ENCODE measurements around the gene PILRA.

The PILRA gene

GRCh38 chr7:100386940-100387339, 13.7 kb downstream of the PILRA start:
- no peak overlapping the region for H3K27ac ChIP-seq (ENCODE audit: low read depth, low read length)
- no peak overlapping the region for H3K4me3 ChIP-seq (ENCODE audit: low read depth in 1 of 2, low read length in 2 of 2)
- no peaks in the 10 kb centered on the region for H3K4me1 ChIP-seq (ENCODE audit: insufficient read depth, low read length)
- no peak overlapping the region for H3K9ac ChIP-seq (ENCODE audit: low read length)
- no peaks in the 10 kb centered on the region for H3K9me3 ChIP-seq (ENCODE audit: low read length)
- no peaks in the 10 kb centered on the region for H3K36me3 ChIP-seq (ENCODE audit: insufficient read depth, low read length)
- H3K27me3 ChIP-seq (ENCODE audit: control insufficient read depth in 1 of 2, insufficient read depth in 2 of 2, low read length in 2 of 2): no peaks in the 10 kb centered on the region

GRCh38 chr7:100387695-100388094, 14.4 kb downstream of the PILRA start:
- no peaks in the 10 kb centered on the region for H3K4me1 ChIP-seq (ENCODE audit: insufficient read depth, low read length)
- no peak overlapping the region for H3K9ac ChIP-seq (ENCODE audit: low read length)
- no peak overlapping the region for H3K27ac ChIP-seq (ENCODE audit: low read depth, low read length)
- no peak overlapping the region for H3K4me3 ChIP-seq (ENCODE audit: low read depth in 1 of 2, low read length in 2 of 2)
- no peaks in the 10 kb centered on the region for H3K9me3 ChIP-seq (ENCODE audit: low read length)
- no peaks in the 10 kb centered on the region for H3K36me3 ChIP-seq (ENCODE audit: insufficient read depth, low read length)
- H3K27me3 ChIP-seq (ENCODE audit: control insufficient read depth in 1 of 2, insufficient read depth in 2 of 2, low read length in 2 of 2): no peaks in the 10 kb centered on the region

GRCh38 chr7:100389437-100390088, 16.3 kb downstream of the PILRA start:
- H3K9ac ChIP-seq (ENCODE audit: low read length): no peak overlapping the region

GRCh38 chr7:100390286-100391009, 17.2 kb downstream of the PILRA start:
- Histone ChIP-seq H3K9ac (ENCODE audit: low read length) (no peak overlapping the region), H3K27ac (ENCODE audit: low read depth, low read length) (no peak overlapping the region), H3K4me1 (ENCODE audit: insufficient read depth, low read length) (no peaks in the 10 kb centered on the region), H3K4me3 (ENCODE audit: low read depth in 1 of 2, low read length in 2 of 2) (no peak overlapping the region), H3K36me3 (ENCODE audit: insufficient read depth, low read length) (no peaks in the 10 kb centered on the region), H3K9me3 (ENCODE audit: low read length) (no peaks in the 10 kb centered on the region), H3K27me3 (ENCODE audit: control insufficient read depth in 1 of 2, insufficient read depth in 2 of 2, low read length in 2 of 2) (no peaks in the 10 kb centered on the region)

More at GRCh38 chr7:100389437-100390088, 16.3 kb downstream of the PILRA start:
- Histone ChIP-seq H3K4me1 (ENCODE audit: insufficient read depth, low read length) (no peaks in the 10 kb centered on the region), H3K4me3 (ENCODE audit: low read depth in 1 of 2, low read length in 2 of 2) (no peak overlapping the region), H3K27ac (ENCODE audit: low read depth, low read length) (no peak overlapping the region), H3K9me3 (ENCODE audit: low read length) (no peaks in the 10 kb centered on the region), H3K36me3 (ENCODE audit: insufficient read depth, low read length) (no peaks in the 10 kb centered on the region), H3K27me3 (ENCODE audit: control insufficient read depth in 1 of 2, insufficient read depth in 2 of 2, low read length in 2 of 2) (no peaks in the 10 kb centered on the region)

GRCh38 chr7:100393233-100393905, 20.1 kb downstream of the PILRA start:
- Histone ChIP-seq H3K9ac (ENCODE audit: low read length) (no peak overlapping the region), H3K9me3 (ENCODE audit: low read length) (no peaks in the 10 kb centered on the region), H3K36me3 (ENCODE audit: insufficient read depth, low read length) (no peaks in the 10 kb centered on the region), H3K4me3 (ENCODE audit: low read depth in 1 of 2, low read length in 2 of 2) (no peak overlapping the region), H3K27me3 (ENCODE audit: control insufficient read depth in 1 of 2, insufficient read depth in 2 of 2, low read length in 2 of 2) (no peaks in the 10 kb centered on the region), H3K4me1 (ENCODE audit: insufficient read depth, low read length) (no peaks in the 10 kb centered on the region), H3K27ac (ENCODE audit: low read depth, low read length) (no peak overlapping the region)

- no peaks in the 10 kb centered on the region for H3K36me3 ChIP-seq (ENCODE audit: insufficient read depth, low read length)
Measured at GRCh38 chr7:100394077-100394476, 20.8 kb downstream of the PILRA start.

GRCh38 chr7:100396421-100396982, 23.2 kb downstream of the PILRA start:
- no peaks in the 10 kb centered on the region for H3K9me3 ChIP-seq (ENCODE audit: low read length)
- no peaks in the 10 kb centered on the region for H3K36me3 ChIP-seq (ENCODE audit: insufficient read depth, low read length)
- H3K9ac ChIP-seq (ENCODE audit: low read length): no peak overlapping the region
- no peaks in the 10 kb centered on the region for H3K4me1 ChIP-seq (ENCODE audit: insufficient read depth, low read length)
- no peak overlapping the region for H3K4me3 ChIP-seq (ENCODE audit: low read depth in 1 of 2, low read length in 2 of 2)
- H3K27ac ChIP-seq (ENCODE audit: low read depth, low read length): no peak overlapping the region
- H3K27me3 ChIP-seq (ENCODE audit: control insufficient read depth in 1 of 2, insufficient read depth in 2 of 2, low read length in 2 of 2): no peaks in the 10 kb centered on the region

More at GRCh38 chr7:100394077-100394476, 20.8 kb downstream of the PILRA start:
- Histone ChIP-seq H3K27ac (ENCODE audit: low read depth, low read length) (no peak overlapping the region), H3K9me3 (ENCODE audit: low read length) (no peaks in the 10 kb centered on the region), H3K9ac (ENCODE audit: low read length) (no peak overlapping the region), H3K27me3 (ENCODE audit: control insufficient read depth in 1 of 2, insufficient read depth in 2 of 2, low read length in 2 of 2) (no peaks in the 10 kb centered on the region), H3K4me1 (ENCODE audit: insufficient read depth, low read length) (no peaks in the 10 kb centered on the region), H3K4me3 (ENCODE audit: low read depth in 1 of 2, low read length in 2 of 2) (no peak overlapping the region)

GRCh38 chr7:100397315-100398081, 24.2 kb downstream of the PILRA start:
- Histone ChIP-seq H3K27ac (ENCODE audit: low read depth, low read length) (no peak overlapping the region), H3K9ac (ENCODE audit: low read length) (no peak overlapping the region), H3K9me3 (ENCODE audit: low read length) (no peaks in the 10 kb centered on the region)

GRCh38 chr7:100398239-100398638, 25.0 kb downstream of the PILRA start:
- Histone ChIP-seq H3K4me3 (ENCODE audit: low read depth in 1 of 2, low read length in 2 of 2) (no peak overlapping the region), H3K36me3 (ENCODE audit: insufficient read depth, low read length) (no peaks in the 10 kb centered on the region), H3K9me3 (ENCODE audit: low read length) (no peaks in the 10 kb centered on the region), H3K4me1 (ENCODE audit: insufficient read depth, low read length) (no peaks in the 10 kb centered on the region), H3K27me3 (ENCODE audit: control insufficient read depth in 1 of 2, insufficient read depth in 2 of 2, low read length in 2 of 2) (no peaks in the 10 kb centered on the region), H3K27ac (ENCODE audit: low read depth, low read length) (no peak overlapping the region), H3K9ac (ENCODE audit: low read length) (no peak overlapping the region)

More at GRCh38 chr7:100397315-100398081, 24.2 kb downstream of the PILRA start:
- Histone ChIP-seq H3K27me3 (ENCODE audit: control insufficient read depth in 1 of 2, insufficient read depth in 2 of 2, low read length in 2 of 2) (no peaks in the 10 kb centered on the region), H3K4me3 (ENCODE audit: low read depth in 1 of 2, low read length in 2 of 2) (no peak overlapping the region), H3K4me1 (ENCODE audit: insufficient read depth, low read length) (no peaks in the 10 kb centered on the region), H3K36me3 (ENCODE audit: insufficient read depth, low read length) (no peaks in the 10 kb centered on the region)

GRCh38 chr7:100400041-100400440, 26.8 kb downstream of the PILRA start:
- H3K4me1 ChIP-seq (ENCODE audit: insufficient read depth, low read length): no peaks in the 10 kb centered on the region
- no peak overlapping the region for H3K4me3 ChIP-seq (ENCODE audit: low read depth in 1 of 2, low read length in 2 of 2)
- no peak overlapping the region for H3K9ac ChIP-seq (ENCODE audit: low read length)
- H3K9me3 ChIP-seq (ENCODE audit: low read length): no peaks in the 10 kb centered on the region
- no peaks in the 10 kb centered on the region for H3K36me3 ChIP-seq (ENCODE audit: insufficient read depth, low read length)
- H3K27me3 ChIP-seq (ENCODE audit: control insufficient read depth in 1 of 2, insufficient read depth in 2 of 2, low read length in 2 of 2): no peaks in the 10 kb centered on the region
- no peak overlapping the region for H3K27ac ChIP-seq (ENCODE audit: low read depth, low read length)

GRCh38 chr7:100400656-100401055, 27.4 kb downstream of the PILRA start:
- Histone ChIP-seq H3K9ac (ENCODE audit: low read length) (no peak overlapping the region), H3K36me3 (ENCODE audit: insufficient read depth, low read length) (no peaks in the 10 kb centered on the region), H3K4me3 (ENCODE audit: low read depth in 1 of 2, low read length in 2 of 2) (no peak overlapping the region), H3K9me3 (ENCODE audit: low read length) (no peaks in the 10 kb centered on the region), H3K27me3 (ENCODE audit: control insufficient read depth in 1 of 2, insufficient read depth in 2 of 2, low read length in 2 of 2) (no peaks in the 10 kb centered on the region), H3K27ac (ENCODE audit: low read depth, low read length) (no peak overlapping the region), H3K4me1 (ENCODE audit: insufficient read depth, low read length) (no peaks in the 10 kb centered on the region)

All from muscle layer of colon (tissue), 2 donors.